ENCODE measurements around the gene GPR3. TPM values are rescaled to one million over a fixed set of nuclear protein-coding genes. Genes with fewer than 3 reads are reported as not detected.

The GPR3 gene
- total RNA-seq, 4 donors from 2014 or later = 0.13 to 4.5 TPM; not detected in 2

- intact Hi-C loops (cut with DNase I) = loop anchor here (5.0 kb wide), 1 partner anchor 208 kb away; no protein-coding TSS in a partner anchor
- Histone ChIP-seq H3K27me3 (no peaks in the 10 kb centered on the region), H3K36me3 (no peaks in the 10 kb centered on the region), H3K4me3 (no peak overlapping the region), H3K4me1 (peaks cover 67 to 79% (median 72%) of the 10 kb centered on the region in 4 donors), H3K9me3 (no peaks in the 10 kb centered on the region), H3K27ac (replicated peaks in 1 of 4) (no peak overlapping the region)
- no peak for TF ChIP-seq CTCF (IDR thresholded peaks at IDR 0.05)
- TF ChIP-seq POLR2AphosphoS5 (IDR thresholded peaks at IDR 0.05) = peak in 1 of 2 donors; percentile 30
- TF ChIP-seq EP300 (IDR thresholded peaks at IDR 0.05) = no peak
- TF ChIP-seq POLR2A (IDR thresholded peaks at IDR 0.05; ENCODE audit: low read depth) = no peak
- WGBS = 44% methylated on average over 18 of the region's 19 CpGs
- DNase-seq (ENCODE audit: extremely low spot score) = no peak
Observed at GRCh38 chr1:27399251-27400025, 7.0 kb downstream of the GPR3 start.

GRCh38 chr1:27400082-27400962 lies 7.9 kb downstream of the GPR3 start:
- no peaks in the 10 kb centered on the region for H3K36me3 ChIP-seq
- intact Hi-C loops (cut with DNase I) = loop anchor here (5.0 kb wide), 1 partner anchor 207 kb away; no protein-coding TSS in a partner anchor
- no peak overlapping the region for H3K4me3 ChIP-seq
- no peak overlapping the region for H3K27ac ChIP-seq (replicated peaks in 1 of 4)
- TF ChIP-seq EP300 (IDR thresholded peaks at IDR 0.05) (no peak), POLR2AphosphoS5 (IDR thresholded peaks at IDR 0.05) (peak in 1 of 2 donors; percentile 68)
- no peak for DNase-seq (ENCODE audit: extremely low spot score)
- H3K4me1 ChIP-seq = peaks cover 72 to 86% (median 79%) of the 10 kb centered on the region in 4 donors
- WGBS = 42% methylated on average over 13 of the region's 13 CpGs
- H3K27me3 ChIP-seq = no peaks in the 10 kb centered on the region
- no peaks in the 10 kb centered on the region for H3K9me3 ChIP-seq

GRCh38 chr1:27400963-27401341 lies 8.5 kb downstream of the GPR3 start:
- Histone ChIP-seq H3K27me3 (no peaks in the 10 kb centered on the region), H3K4me3 (no peak overlapping the region), H3K36me3 (peaks cover 0 to 1% (median under 1%) of the 10 kb centered on the region in 4 donors), H3K4me1 (peaks cover 73 to 86% (median 81%) of the 10 kb centered on the region in 4 donors), H3K27ac (replicated peaks in 1 of 4) (no peak overlapping the region), H3K9me3 (no peaks in the 10 kb centered on the region)
- no peak for DNase-seq (ENCODE audit: extremely low spot score)
- intact Hi-C loops (cut with DNase I) = loop anchor here (5.0 kb wide), 1 partner anchor 206 kb away; no protein-coding TSS in a partner anchor
- WGBS = 75% methylated on average over 1 of the region's 5 CpGs
- peak in 1 of 2 donors; percentile 41 for TF ChIP-seq POLR2AphosphoS5 (IDR thresholded peaks at IDR 0.05)
- TF ChIP-seq EP300 (IDR thresholded peaks at IDR 0.05) = no peak
- no peak for TF ChIP-seq CTCF (IDR thresholded peaks at IDR 0.05)
- no peak for TF ChIP-seq POLR2A (IDR thresholded peaks at IDR 0.05; ENCODE audit: low read depth)

GRCh38 chr1:27402349-27402754 lies 9.9 kb downstream of the GPR3 start:
- Histone ChIP-seq H3K36me3 (peaks cover 0 to 15% (median 13%) of the 10 kb centered on the region in 4 donors), H3K27ac (replicated peaks in 1 of 4) (peak overlapping the region; percentile 73 to 79 (median 76)), H3K27me3 (no peaks in the 10 kb centered on the region), H3K4me1 (peaks cover 82 to 87% (median 84%) of the 10 kb centered on the region in 4 donors), H3K4me3 (no peak overlapping the region), H3K9me3 (no peaks in the 10 kb centered on the region)
- DNase-seq (ENCODE audit: extremely low spot score) = peak; percentile 95
- intact Hi-C loops (cut with DNase I) = loop anchor here (5.0 kb wide), 1 partner anchor 205 kb away; no protein-coding TSS in a partner anchor
- TF ChIP-seq EP300 (IDR thresholded peaks at IDR 0.05) = no peak
- peak; percentile 71 to 82 (median 73) for TF ChIP-seq CTCF (IDR thresholded peaks at IDR 0.05)
- no peak for TF ChIP-seq POLR2A (IDR thresholded peaks at IDR 0.05; ENCODE audit: low read depth)
- peak; percentile 67 to 78 for TF ChIP-seq POLR2AphosphoS5 (IDR thresholded peaks at IDR 0.05)
- WGBS = 29% methylated on average over 8 of the region's 8 CpGs

All from esophagus muscularis mucosa (tissue), 4 donors.